ENCODE results near the gene RABL6.

DNA sequence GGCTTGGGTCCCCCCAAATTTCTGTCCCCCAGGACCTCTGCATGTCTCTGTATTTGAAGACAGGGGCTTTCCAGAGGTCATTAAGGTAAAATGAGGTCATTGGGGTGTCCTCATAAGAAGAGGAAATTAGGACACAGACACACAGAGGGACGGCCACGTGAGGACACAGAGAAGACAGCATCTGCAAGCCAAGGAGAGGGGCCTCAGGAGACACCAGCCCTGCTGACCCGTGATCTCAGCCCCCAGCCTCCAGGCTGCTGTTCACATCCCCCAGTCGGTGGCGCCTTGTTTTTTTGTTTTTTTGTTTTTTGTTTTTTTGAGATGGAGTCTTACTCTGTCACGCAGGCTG lies 12.8 kb upstream of the RABL6 start:
- no peak for TF ChIP-seq PPARA (CRISPR knock-in tag; IDR thresholded peaks at IDR 0.05; ENCODE audit: borderline replicate concordance)
- TF ChIP-seq PATZ1 (CRISPR knock-in tag; IDR thresholded peaks at IDR 0.05; ENCODE audit: borderline replicate concordance), result no peak
- TF ChIP-seq, protein P1, sequence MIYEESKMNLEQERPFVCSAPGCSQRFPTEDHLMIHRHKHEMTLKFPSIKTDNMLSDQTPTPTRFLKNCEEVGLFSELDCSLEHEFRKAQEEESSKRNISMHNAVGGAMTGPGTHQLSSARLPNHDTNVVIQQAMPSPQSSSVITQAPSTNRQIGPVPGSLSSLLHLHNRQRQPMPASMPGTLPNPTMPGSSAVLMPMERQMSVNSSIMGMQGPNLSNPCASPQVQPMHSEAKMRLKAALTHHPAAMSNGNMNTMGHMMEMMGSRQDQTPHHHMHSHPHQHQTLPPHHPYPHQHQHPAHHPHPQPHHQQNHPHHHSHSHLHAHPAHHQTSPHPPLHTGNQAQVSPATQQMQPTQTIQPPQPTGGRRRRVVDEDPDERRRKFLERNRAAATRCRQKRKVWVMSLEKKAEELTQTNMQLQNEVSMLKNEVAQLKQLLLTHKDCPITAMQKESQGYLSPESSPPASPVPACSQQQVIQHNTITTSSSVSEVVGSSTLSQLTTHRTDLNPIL (CRISPR knock-in tag; IDR thresholded peaks at IDR 0.05; ENCODE audit: low read depth), result no peak

Data from SK-N-SH treated with all-trans-retinoic acid at 6 μM for 48 hours (cell line).